ENCODE data around the gene ZNF235.
"Not testable (repeated sequence)": the region's sequence is repeated elsewhere in the genome, so short reads cannot be mapped to it uniquely, and the experiment has no call there.

GRCh38 chr19:44334639-44335038 is 29.8 kb upstream of the ZNF235 start:
- not testable (repeated sequence) for TF ChIP-seq POLR2A, EP300, CTCF (IDR thresholded peaks at IDR 0.05)

All from suprapubic skin (tissue), 3 donors.